Activated T-helper 2 cell treated with anti-CD3 and anti-CD28 coated beads, Interferon-gamma antibody, Interleukin-2, Interleukin-4, amounts not matched to agents 10 μg/mL and 5 μg/mL and 100 μg/mL, durations not matched to agents 14 hours and 24 hours and 36 hours (primary cell): ENCODE measurements around the gene HOXB9. TPM values are rescaled to one million over a fixed set of nuclear protein-coding genes. Genes with fewer than 3 reads are reported as not detected.

Experiments used
- DNase-seq: peaks from one replicate; pipeline ENCODE4 v3.0.0; 2021; ENCODE audit warnings: low spot score
- H3K27ac Mint-ChIP-seq: one replicate; pipeline ENCODE4 v1.8.0; 2021; ENCODE audit warnings: mixed read lengths
- H3K27me3 Mint-ChIP-seq: one replicate; pipeline ENCODE4 v1.8.0; 2021; ENCODE audit warnings: low read depth, mixed read lengths
- H3K36me3 Mint-ChIP-seq: one replicate; pipeline ENCODE4 v1.8.0; 2021; ENCODE audit warnings: low read depth, mixed read lengths
- H3K4me1 Mint-ChIP-seq: one replicate; pipeline ENCODE4 v1.8.0; 2021; ENCODE audit warnings: low read depth, mixed read lengths
- H3K4me3 Mint-ChIP-seq: one replicate; pipeline ENCODE4 v1.8.0; 2021; ENCODE audit warnings: low read depth, mild to moderate bottlenecking, moderate library complexity, mixed read lengths
- H3K9me3 Mint-ChIP-seq: one replicate; pipeline ENCODE4 v1.8.0; 2021; ENCODE audit warnings: mixed read lengths
- intact Hi-C: fragments of 100-400 bp; cut with micrococcal nuclease; formaldehyde crosslinking; loops from one replicate; pipeline ENCODE4 v1.15.1; 2023
- total RNA-seq: library from RNA; stranded (reverse); gene quantifications from 2 replicates; pipeline ENCODE4 v1.2.3, GENCODE V29; 2022

Gene HOXB9
- total RNA-seq, result 0.16 TPM in 2 replicates

GRCh38 chr17:48626245-48627117, at the start of gene HOXB9:
Gene HOXB9 (minus strand): TSS chr17:48626358. CDS start chr17:48626269, 89 bp downstream.
- no peak for DNase-seq
- intact Hi-C loops, result loop anchor here (10.0 kb wide), 1 partner anchor 868 kb away; the partner anchor contains the start of gene NGFR
- no peaks in the 10 kb centered on the region for H3K36me3 Mint-ChIP-seq
- H3K27ac Mint-ChIP-seq, result peak within 1 kb of the TSS; percentile 79
- peaks cover 80% of the 10 kb centered on the region for H3K27me3 Mint-ChIP-seq
- H3K4me1 Mint-ChIP-seq, result peaks cover 12% of the 10 kb centered on the region
- peak within 1 kb of the TSS; percentile 82 for H3K4me3 Mint-ChIP-seq
- no peaks in the 10 kb centered on the region for H3K9me3 Mint-ChIP-seq

- H3K27me3 Mint-ChIP-seq, result peaks cover 47% of the 10 kb centered on the region
- no peak overlapping the region for H3K4me3 Mint-ChIP-seq
- peaks cover 3% of the 10 kb centered on the region for H3K4me1 Mint-ChIP-seq
- DNase-seq, result no peak
- no peaks in the 10 kb centered on the region for H3K9me3 Mint-ChIP-seq
- H3K36me3 Mint-ChIP-seq, result no peaks in the 10 kb centered on the region
- H3K27ac Mint-ChIP-seq, result no peak overlapping the region
- intact Hi-C loops, result no loop called here
These were observed 46.2 kb upstream of the HOXB9 start for GRCh38 chr17:48672340-48672739.

- peaks cover 3% of the 10 kb centered on the region for H3K4me1 Mint-ChIP-seq
- peak overlapping the region; percentile 2 for H3K4me3 Mint-ChIP-seq
- no peak overlapping the region for H3K27ac Mint-ChIP-seq
- H3K36me3 Mint-ChIP-seq, result no peaks in the 10 kb centered on the region
- peaks cover 44% of the 10 kb centered on the region for H3K27me3 Mint-ChIP-seq
- peak; percentile 47 for DNase-seq
- no peaks in the 10 kb centered on the region for H3K9me3 Mint-ChIP-seq
- intact Hi-C loops, result no loop called here
These were observed 45.6 kb upstream of the HOXB9 start for GRCh38 chr17:48671697-48672171.

GRCh38 chr17:48663134-48663924, 37.2 kb upstream of the HOXB9 start:
- no peaks in the 10 kb centered on the region for H3K9me3 Mint-ChIP-seq
- H3K4me3 Mint-ChIP-seq, result no peak overlapping the region
- no peak overlapping the region for H3K27ac Mint-ChIP-seq
- no peaks in the 10 kb centered on the region for H3K36me3 Mint-ChIP-seq
- no peak for DNase-seq
- intact Hi-C loops, result no loop called here
- peaks cover 22% of the 10 kb centered on the region for H3K27me3 Mint-ChIP-seq
- H3K4me1 Mint-ChIP-seq, result no peaks in the 10 kb centered on the region

DNA sequence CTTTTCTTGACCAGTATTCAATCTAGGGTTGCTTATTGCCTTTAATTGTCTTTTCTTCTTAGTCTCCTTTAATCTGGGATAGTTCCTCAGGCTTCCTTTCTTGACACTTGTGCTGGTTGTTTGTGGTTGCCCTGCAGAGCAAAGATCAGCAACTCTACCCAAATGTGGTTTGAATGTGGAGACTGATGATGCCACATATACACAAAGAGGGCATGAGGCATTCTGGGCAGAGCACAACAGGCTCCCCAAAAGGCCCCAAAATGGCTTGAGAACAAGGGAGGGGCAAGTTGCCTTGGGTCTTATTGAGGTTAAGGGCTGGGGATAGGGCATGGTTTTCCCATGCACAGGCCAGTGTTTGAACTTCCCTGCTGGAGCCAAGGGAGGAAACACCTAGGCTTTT, 29.8 kb upstream of the HOXB9 start:
- H3K27ac Mint-ChIP-seq, result no peak overlapping the region
- H3K4me3 Mint-ChIP-seq, result no peak overlapping the region
- peaks cover 5% of the 10 kb centered on the region for H3K4me1 Mint-ChIP-seq
- peaks cover 37% of the 10 kb centered on the region for H3K27me3 Mint-ChIP-seq
- H3K36me3 Mint-ChIP-seq, result no peaks in the 10 kb centered on the region
- H3K9me3 Mint-ChIP-seq, result no peaks in the 10 kb centered on the region
- intact Hi-C loops, result no loop called here
- no peak for DNase-seq

- H3K36me3 Mint-ChIP-seq, result no peaks in the 10 kb centered on the region
- intact Hi-C loops, result loop anchor here (5.0 kb wide), 1 partner anchor 37 kb away; the partner anchor contains the start of gene HOXB7
- peaks cover 19% of the 10 kb centered on the region for H3K4me1 Mint-ChIP-seq
- H3K27me3 Mint-ChIP-seq, result peaks cover 58% of the 10 kb centered on the region
- no peaks in the 10 kb centered on the region for H3K9me3 Mint-ChIP-seq
- no peak for DNase-seq
- no peak overlapping the region for H3K27ac Mint-ChIP-seq
- no peak overlapping the region for H3K4me3 Mint-ChIP-seq
These were observed 23.6 kb upstream of the HOXB9 start for GRCh38 chr17:48649741-48650140.

DNA sequence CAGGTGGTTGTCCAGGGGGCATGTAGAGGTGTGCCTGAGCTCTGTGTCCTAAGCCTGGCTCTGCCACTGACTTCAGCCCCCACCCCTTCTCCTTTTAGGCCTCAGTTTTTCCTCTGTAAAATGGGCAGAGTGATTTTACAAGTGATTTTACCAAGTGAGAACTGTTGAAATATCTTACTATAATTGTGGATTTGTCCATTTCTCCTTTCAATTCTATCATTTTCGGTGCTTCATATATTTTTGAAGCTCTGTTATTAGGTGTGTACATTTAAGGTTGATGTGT, 21.7 kb upstream of the HOXB9 start:
- Mint-ChIP-seq H3K9me3 (no peaks in the 10 kb centered on the region), H3K4me1 (peaks cover 19% of the 10 kb centered on the region), H3K4me3 (peak overlapping the region; percentile 26), H3K27me3 (peaks cover 69% of the 10 kb centered on the region), H3K36me3 (no peaks in the 10 kb centered on the region), H3K27ac (no peak overlapping the region)
- intact Hi-C loops, result loop anchor here (5.0 kb wide), 1 partner anchor 36 kb away; the partner anchor contains the start of gene HOXB7
- no peak for DNase-seq

- intact Hi-C loops, result loop anchor here (5.0 kb wide), 1 partner anchor 35 kb away; the partner anchor contains the start of gene HOXB7
- no peak overlapping the region for H3K27ac Mint-ChIP-seq
- peaks cover 17% of the 10 kb centered on the region for H3K4me1 Mint-ChIP-seq
- H3K4me3 Mint-ChIP-seq, result peak overlapping the region; percentile 75
- H3K36me3 Mint-ChIP-seq, result no peaks in the 10 kb centered on the region
- peaks cover 71% of the 10 kb centered on the region for H3K27me3 Mint-ChIP-seq
- no peaks in the 10 kb centered on the region for H3K9me3 Mint-ChIP-seq
- no peak for DNase-seq
These were observed 21.2 kb upstream of the HOXB9 start for GRCh38 chr17:48647103-48647962.

DNA sequence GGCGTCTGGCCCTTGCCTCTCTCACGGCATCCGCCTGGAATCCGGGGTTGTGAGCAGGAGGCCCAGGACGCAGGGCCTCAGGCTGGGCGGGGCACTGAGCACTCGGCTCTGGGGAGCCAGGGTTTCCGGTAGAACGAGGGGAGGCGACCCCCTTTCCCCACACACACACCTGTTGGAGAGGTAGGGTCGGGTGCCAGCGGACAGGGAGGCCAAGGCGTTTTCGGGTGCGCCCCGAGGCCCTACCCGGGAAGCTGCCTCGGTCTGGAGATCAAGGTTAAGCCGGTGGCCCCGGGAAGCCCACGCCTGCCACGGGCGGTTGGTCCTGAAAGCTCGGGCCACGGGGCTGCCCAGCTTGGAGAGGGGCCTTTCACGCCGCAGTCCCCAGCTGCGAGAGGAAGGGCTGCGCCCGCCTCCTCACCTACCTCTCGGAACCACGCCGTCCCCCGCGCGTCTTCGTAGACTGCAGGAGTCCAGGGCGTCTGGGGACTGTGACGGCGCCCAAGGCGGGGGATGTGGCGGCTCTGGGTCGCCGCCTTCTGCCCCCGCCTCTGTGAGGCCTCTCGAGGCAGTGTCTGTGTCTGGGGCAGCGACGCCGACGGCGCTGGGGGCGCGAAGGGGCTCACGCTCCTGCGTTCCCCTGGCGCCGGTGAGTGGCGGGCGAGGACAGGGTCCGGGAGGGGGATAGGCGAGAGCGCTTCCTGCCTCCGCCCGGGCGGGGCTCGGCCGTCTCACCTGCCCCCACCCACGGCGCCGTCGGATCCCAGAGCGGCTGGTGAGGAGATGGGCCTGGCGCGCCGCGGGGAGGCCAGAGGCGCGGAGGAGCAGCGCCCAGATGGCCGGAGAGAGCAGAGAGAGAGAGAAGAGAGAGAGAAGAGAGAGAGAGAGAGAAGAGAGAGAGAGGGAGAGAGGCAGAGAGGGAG, 20.3 kb upstream of the HOXB9 start:
- H3K27me3 Mint-ChIP-seq, result peaks cover 75% of the 10 kb centered on the region
- no peak overlapping the region for H3K27ac Mint-ChIP-seq
- no peaks in the 10 kb centered on the region for H3K9me3 Mint-ChIP-seq
- DNase-seq, result no peak
- peaks cover 14% of the 10 kb centered on the region for H3K4me1 Mint-ChIP-seq
- H3K4me3 Mint-ChIP-seq, result peak overlapping the region; percentile 75
- H3K36me3 Mint-ChIP-seq, result no peaks in the 10 kb centered on the region
- intact Hi-C loops, result loop anchor here (5.0 kb wide), 1 partner anchor 34 kb away; the partner anchor contains the start of gene HOXB7

GRCh38 chr17:48645639-48646182, 19.6 kb upstream of the HOXB9 start:
- intact Hi-C loops, result loop anchor here (5.0 kb wide), 1 partner anchor 33 kb away; the partner anchor contains the start of gene HOXB7
- Mint-ChIP-seq H3K9me3 (no peaks in the 10 kb centered on the region), H3K4me3 (peak overlapping the region; percentile 6)

DNA sequence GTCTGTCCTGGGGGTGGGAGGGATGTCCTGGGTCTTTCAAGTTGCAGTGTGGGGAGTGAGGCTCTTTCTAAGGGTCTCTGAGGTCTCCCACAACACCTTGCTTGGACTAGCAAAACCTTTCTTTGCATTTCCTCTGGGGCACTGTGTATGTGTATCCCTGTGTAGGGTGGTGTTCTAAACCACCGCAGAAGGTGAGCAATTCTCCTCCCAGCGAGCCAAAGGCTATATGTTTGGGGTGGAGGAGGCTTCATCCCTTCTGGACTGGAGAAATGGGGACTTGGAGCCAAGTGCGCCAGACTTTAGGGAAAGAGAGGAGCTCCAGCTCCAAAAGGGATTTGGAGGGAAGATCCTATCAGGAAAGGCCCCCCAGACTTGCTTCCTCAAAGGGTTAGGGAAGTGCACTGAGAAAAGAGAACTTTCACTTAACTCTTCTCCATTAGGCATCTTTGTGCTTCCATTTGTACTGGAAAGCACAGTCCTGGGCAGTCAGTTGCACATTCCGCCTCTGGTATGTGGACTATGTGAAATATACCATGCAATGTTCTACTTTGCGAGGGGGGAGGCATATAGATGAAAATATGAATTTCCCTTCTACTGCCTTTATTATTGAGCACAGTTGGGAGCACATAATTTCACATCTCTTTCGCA, 18.9 kb upstream of the HOXB9 start:
- Mint-ChIP-seq H3K4me3 (no peak overlapping the region), H3K9me3 (no peaks in the 10 kb centered on the region), H3K36me3 (no peaks in the 10 kb centered on the region), H3K27me3 (peaks cover 84% of the 10 kb centered on the region), H3K4me1 (peaks cover 16% of the 10 kb centered on the region), H3K27ac (no peak overlapping the region)
- intact Hi-C loops, result loop anchor here (5.0 kb wide), 1 partner anchor 33 kb away; the partner anchor contains the start of gene HOXB7
- no peak for DNase-seq

More at GRCh38 chr17:48645639-48646182, 19.6 kb upstream of the HOXB9 start:
- Mint-ChIP-seq H3K27me3 (peaks cover 83% of the 10 kb centered on the region), H3K36me3 (no peaks in the 10 kb centered on the region), H3K4me1 (peaks cover 16% of the 10 kb centered on the region), H3K27ac (no peak overlapping the region)
- no peak for DNase-seq
